GM10266 (cell line): ENCODE data around the gene ANKRD2.

Experiments
- DNase-seq: peaks from one replicate; pipeline ENCODE4 v3.0.0; 2012; ENCODE audit errors: extremely low spot score
- TF ChIP-seq, protein P1 (sequence below): IDR thresholded peaks from 2 replicates; pipeline ENCODE4 v1.5.1; 2012; ENCODE audit warnings: mild to moderate bottlenecking, low read depth; ENCODE audit not compliant: control insufficient read depth, insufficient read depth; ENCODE audit errors: missing control alignments

The ANKRD2 gene

GRCh38 chr10:97597778-97598177 lies 25.2 kb downstream of the ANKRD2 start:
- DNase-seq: no peak
- TF ChIP-seq, protein P1, sequence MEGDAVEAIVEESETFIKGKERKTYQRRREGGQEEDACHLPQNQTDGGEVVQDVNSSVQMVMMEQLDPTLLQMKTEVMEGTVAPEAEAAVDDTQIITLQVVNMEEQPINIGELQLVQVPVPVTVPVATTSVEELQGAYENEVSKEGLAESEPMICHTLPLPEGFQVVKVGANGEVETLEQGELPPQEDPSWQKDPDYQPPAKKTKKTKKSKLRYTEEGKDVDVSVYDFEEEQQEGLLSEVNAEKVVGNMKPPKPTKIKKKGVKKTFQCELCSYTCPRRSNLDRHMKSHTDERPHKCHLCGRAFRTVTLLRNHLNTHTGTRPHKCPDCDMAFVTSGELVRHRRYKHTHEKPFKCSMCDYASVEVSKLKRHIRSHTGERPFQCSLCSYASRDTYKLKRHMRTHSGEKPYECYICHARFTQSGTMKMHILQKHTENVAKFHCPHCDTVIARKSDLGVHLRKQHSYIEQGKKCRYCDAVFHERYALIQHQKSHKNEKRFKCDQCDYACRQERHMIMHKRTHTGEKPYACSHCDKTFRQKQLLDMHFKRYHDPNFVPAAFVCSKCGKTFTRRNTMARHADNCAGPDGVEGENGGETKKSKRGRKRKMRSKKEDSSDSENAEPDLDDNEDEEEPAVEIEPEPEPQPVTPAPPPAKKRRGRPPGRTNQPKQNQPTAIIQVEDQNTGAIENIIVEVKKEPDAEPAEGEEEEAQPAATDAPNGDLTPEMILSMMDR: no peak

DNA sequence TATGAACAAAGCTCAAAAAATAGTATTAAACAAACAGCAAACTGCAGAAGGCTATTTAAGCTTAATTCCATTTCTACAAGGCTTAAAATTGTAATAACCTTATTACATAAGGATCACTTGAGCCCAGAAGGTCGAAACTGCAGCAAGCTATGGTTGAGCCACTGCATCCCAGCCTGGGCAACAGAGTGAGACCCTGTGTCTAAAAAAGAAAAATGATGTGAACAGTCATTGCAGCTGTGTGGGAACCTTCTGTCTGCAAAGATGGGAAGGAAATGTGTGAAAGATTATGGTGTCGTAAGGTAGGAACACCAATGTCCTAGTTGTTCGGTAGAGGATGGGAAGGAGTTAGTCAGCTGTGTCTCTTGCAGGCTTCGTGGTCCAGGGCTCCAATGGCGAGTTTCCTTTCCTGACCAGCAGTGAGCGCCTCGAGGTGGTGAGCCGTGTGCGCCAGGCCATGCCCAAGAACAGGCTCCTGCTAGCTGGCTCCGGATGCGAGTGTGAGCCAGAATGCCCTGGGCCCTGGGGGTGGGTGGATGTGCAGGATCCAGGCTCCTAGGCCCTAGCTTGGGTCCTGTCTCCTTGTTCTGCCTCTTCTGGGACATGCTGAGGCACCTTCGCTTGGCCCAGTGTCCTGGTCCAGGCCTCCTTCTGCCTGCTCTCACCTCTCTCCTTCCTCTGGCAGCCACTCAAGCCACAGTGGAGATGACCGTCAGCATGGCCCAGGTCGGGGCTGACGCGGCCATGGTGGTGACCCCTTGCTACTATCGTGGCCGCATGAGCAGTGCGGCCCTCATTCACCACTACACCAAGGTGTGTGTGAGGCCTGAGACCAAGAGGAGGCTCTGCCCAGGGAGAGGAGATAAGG lies 26.1 kb downstream of the ANKRD2 start:
- no peak for DNase-seq
- TF ChIP-seq, protein P1: no peak

DNA sequence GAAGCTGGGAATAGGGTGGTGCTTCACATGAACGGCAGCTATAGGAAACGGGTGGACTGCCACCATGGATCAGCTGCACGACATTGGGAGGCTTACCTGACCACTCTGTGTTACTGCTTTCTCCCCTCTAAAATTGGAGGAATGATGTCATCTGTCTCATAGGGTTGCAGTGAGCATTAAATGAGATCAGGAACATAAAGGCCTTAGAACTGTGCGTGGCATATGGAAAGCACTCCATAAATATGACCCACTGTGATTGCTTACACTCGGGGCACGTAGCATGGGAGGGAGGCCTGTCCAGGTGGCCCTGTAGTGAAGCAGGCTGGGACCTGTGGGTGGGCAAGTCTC lies 26.7 kb downstream of the ANKRD2 start:
- DNase-seq: no peak
- TF ChIP-seq, protein P1: no peak

GRCh38 chr10:97600616-97601015 lies 28.0 kb downstream of the ANKRD2 start:
- TF ChIP-seq, protein P1: no peak
- no peak for DNase-seq

GRCh38 chr10:97601268-97602215 lies 29.0 kb downstream of the ANKRD2 start:
- no peak for DNase-seq
- TF ChIP-seq, protein P1: no peak

DNA sequence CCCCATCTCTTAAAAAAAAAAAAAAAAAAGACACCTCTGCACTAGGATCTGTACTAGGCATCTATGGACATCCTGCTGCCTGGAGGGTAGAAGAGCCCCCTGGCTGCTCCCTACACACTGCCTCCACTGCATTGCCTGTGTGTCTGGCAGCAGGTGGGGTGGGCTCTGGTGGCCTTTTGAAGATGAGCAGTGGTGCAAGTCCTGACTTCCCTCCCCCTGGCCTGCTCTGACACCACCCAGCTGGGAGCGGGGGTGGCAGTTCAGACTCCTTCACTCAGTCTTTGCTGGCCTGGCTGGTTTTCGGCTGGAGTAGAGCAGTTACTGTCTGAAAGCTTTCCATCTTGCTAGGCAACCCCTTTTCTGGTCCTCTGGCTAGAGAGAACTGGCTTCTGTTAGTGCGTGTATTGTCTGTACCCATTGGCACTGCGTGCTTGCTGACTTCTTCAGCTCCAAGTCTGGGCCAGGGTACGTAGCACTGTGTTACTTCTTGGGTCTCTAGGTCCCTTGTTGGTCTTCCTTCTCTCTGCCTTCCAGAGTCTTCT lies 34.6 kb downstream of the ANKRD2 start:
- DNase-seq: no peak
- TF ChIP-seq, protein P1: no peak

DNA sequence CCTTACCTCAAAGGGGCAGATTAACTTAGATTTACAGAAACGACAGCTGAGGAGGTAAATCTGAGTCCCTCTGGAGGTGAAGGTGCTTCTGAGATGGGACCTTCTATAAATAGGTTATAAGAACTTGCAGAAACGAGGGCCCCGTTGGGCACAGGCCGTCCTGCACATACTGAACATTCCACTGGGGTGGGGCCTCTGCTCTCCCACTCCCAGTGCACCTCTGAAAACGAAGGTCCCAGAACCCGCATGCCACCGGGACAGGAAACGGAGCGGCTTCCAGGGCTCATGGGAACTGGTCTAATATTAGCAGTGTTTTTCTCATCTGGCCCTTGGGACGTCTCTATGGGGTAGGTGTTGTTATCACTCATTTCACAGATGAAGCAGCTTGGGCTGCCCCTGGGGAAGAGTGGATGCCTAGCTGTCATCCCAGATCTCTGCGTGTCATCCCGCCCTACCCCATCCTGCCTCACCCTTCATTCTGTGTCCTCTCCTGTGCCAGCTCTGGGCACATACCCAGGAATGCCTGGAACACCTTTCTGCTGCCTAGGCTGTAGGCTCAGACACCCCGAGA lies 36.5 kb downstream of the ANKRD2 start:
- no peak for DNase-seq
- TF ChIP-seq, protein P1: no peak
